ENCODE data around the gene FAM200B.

The FAM200B gene

GRCh38 chr4:15668566-15669435 is 12.8 kb upstream of the FAM200B start:
- DNase-seq = no peak

DNA sequence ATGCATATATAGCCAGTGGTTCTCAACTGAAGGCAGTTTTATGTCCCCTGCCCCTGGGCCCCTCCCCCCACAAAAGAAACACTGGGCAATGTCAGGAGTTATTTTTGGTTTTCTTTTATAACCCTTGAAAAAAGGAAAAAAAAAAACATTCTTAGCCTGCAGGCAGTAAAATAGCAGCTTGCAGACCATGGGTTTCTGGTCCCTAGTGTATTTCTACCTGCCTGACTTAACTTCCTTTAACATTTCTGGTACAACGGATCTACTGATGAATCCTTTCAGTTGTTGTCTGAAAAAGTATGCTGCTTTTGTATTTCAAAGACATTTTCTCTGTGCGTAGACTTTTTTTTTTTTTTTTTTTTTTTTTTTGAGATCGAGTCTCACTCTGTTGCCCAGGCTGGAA is 11.1 kb upstream of the FAM200B start:
- DNase-seq = no peak

- DNase-seq = no peak
Observed at GRCh38 chr4:15672101-15672500, 9.5 kb upstream of the FAM200B start.

GRCh38 chr4:15673337-15673736 is 8.3 kb upstream of the FAM200B start:
- DNase-seq = no peak

DNA sequence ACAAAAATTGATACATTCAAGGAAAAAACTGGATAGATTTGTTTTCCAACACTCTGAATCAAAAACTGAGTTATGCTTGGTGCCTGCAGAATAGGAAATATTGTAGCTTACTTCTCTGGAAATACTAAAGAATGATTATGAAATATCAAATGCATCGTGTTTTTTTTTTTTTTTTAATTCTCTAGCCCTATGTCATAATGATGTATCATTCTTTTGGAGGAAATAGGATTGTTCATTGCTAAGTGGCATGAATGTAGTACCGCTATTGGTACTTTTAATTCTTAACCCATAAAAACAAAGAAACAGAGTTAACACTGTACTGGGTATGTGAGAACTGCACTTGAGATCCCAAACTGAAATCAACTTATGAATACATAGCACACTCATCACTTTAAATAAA is 7.6 kb upstream of the FAM200B start:
- DNase-seq = no peak

GRCh38 chr4:15674926-15675325 is 6.7 kb upstream of the FAM200B start:
- no peak for DNase-seq

DNA sequence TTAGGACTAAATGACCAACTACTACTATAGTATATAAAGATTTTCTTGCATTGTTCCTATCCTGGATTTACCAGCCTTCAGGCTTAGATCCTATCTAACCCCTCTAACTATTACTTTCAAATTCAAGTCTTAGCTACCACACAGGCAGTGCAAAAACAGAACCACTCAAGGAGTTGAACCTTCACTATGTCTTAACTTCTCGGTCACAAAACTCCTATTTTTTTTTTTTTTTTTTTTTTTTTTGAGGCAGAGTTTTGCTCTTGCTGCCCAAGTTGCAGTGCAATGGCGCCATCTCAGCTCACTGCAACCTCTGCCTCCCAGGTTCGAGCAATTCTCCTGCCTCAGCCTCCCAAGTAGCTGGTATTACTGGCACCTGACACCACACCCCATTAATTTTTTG is 6.3 kb upstream of the FAM200B start:
- DNase-seq = no peak

DNA sequence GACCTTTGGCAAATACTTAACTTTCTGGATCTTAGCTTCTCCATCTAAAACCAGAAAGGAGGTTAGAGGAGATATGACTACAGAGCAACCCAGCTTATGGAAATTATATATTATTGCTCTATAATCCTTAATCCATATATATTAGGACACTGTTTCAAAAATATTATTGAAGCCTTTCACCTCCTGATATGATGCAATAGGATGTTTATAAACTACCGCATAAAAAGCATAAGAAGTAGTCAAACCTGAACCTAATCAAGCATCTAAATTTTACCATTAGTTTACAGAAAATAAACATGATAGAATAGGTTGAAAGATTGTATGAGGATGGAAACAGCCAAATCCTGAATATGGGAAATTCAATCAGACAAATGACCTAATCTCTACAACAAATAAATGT is 5.6 kb upstream of the FAM200B start:
- no peak for DNase-seq

DNA sequence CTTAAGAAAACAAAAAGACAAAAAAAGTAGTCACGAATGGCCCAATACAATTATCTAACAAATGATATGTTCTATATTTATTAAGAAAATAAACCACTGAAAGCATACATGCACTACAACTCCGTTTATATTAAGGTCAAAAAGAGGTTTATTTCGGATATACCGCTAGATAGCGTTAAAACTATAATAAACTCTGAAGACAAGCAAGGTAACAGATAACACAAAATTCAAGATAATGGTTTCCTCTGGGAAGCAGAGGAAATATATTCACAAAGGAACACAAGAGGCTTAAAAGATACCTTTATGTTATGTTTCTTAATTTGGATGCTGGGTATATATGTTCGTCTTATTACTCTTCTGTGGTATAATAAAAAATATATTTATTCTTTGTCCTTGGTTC is 4.7 kb upstream of the FAM200B start:
- no peak for DNase-seq

DNA sequence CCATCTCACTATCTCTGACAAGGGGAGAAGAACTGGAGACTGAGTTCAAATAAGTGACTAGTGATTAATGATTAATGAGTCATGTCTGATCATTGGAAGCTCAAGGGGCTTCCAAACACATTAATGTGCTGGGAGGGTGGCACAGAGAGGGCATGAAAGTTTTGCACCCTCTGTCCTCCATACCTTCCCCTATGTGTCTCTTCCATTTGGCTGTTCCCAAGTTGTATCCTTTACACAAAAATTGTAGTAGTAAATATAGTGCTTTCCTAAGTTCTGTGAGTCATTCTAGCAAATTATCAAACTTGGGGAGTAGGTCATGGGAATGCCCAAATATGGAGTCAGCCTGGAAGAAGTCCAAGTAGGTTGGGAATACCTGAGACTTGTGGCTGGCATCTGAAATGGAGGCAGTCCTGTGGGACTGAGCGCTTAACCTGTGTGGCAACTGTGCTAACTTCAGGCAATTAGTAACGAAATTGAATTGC is 4.1 kb upstream of the FAM200B start:
- DNase-seq = no peak

DNA sequence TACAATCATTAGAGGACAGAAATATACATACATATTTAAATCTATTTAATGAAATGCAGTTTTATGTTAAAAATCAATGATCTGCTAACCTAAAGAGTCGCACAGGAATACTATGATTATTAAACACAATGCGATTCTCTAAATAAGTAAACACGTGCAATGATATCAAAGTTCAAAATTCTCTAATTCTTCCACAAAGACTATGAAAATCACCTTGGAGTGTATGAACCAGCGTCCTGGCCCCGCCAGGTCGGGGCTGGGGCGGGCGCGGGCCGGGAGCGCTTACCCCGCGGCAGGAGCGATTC is 608 bp upstream of the FAM200B start:
- DNase-seq = no peak

GRCh38 chr4:15682242-15683142 is 865 bp downstream of the FAM200B start:
- DNase-seq = no peak

DNA sequence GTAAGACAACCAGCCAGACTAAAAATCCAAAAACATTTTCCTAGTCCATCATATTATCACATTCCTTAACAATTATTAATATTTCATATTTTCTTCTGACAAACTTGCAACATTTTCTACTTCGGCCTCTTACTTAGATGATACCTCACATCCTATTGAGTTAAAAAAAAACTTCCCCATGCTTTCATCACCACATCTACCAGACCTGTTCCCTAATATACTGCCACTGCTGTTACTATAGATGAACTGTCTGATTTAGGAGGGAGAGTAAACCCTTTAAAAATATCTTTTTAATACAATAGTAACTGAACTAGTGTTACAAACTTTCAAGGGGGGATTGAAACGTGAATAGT is 1.5 kb downstream of the FAM200B start:
- no peak for DNase-seq

DNA sequence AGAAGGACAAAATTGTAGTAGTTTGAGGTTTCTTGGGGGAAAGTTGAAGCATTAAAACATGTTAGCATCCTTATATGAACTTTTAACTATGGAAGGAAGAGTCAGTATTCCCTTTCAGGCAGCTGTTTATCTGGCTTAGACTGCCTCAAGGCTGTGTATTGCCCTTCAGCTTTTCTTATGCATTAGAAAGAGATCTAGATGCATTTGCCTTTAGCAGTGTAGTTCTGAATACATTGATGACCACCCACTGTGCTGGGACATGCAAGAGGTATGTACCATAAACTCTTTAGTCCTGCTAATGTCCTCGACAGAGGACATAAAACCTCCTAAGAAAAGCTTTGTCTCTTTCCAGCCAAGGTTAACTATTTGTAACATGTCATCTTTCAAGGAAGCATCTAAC is 2.9 kb downstream of the FAM200B start:
- no peak for DNase-seq

GRCh38 chr4:15688051-15688450 is 6.4 kb downstream of the FAM200B start:
- DNase-seq = no peak

- DNase-seq = no peak
Observed at GRCh38 chr4:15689540-15689939, 7.9 kb downstream of the FAM200B start.

DNA sequence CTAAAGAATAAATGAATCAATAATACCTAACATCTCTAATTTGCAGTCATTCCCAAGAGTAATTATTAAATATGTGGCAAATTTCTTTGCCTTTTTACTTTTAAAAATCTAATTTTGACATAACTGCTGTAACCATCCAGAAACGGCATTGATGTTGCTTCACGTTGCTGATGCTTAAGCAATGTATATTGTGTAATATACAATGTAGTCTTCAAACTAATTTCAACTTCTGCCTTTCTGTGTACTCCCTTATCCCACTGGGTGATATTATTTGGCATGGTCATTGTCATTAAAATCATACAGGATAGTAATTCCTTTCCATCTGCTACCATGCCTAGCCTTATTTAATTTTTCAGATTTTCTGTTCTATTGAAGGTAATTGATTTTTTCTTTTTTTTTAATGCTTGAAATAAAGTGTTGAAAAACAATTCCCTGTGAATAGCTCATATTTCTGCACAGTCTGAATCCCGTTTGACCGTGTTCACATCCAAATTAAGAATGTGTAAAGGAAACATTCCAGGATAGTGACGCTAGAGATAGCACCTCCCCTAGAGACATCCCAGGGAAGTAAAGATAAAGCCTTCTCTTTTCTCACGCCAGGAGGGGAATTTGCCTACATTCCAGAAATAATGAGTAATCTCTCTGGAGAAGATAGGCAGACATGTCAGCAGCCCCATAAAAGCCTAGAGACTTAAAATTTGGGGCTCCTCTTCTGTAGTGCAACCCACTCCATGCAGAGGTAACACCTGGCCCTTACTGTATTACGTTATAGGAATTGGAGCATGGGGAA is 8.6 kb downstream of the FAM200B start:
- peak; percentile 76 for DNase-seq

- DNase-seq = no peak
Observed at GRCh38 chr4:15691346-15692135, 9.9 kb downstream of the FAM200B start.

DNA sequence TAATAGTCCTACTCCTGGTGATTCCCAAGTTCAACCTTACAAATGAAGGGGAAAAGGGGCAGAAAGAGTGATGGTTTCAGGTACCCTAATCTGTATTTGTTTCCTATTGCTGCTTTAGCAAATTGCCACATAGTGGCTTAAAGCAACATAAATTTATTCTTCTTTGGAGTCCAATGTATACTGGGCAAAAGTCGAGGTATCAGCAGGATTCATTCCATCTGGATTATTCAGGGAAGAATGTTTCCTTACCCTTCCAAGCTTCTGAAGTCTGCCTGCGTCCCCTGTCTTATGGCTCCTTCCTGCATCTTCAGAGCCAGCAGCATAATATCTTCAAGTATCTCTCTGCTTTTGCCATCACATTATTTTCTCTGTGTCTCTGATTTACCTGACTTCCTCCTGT is 11.0 kb downstream of the FAM200B start:
- DNase-seq = no peak

DNA sequence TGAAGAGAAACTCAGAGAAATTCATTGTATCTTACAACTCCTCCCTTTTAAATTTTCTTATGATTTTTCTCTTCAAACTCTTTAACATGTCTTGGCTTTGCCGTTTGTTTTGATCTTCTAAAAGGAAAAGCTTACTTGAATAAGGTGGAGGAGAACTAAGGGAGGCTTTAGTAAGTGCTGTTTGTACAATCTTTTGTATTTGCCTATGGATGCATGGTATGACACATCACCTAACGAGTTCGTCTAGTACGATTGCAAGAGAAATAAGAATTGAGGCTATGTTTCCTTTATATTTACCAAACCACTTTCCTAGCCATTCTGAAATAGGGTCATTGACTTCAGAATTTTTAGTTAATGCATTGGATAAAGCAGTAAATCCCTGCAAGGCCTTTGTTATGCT is 12.8 kb downstream of the FAM200B start:
- DNase-seq = no peak

GRCh38 chr4:15695240-15695699 is 13.6 kb downstream of the FAM200B start:
- DNase-seq = peak; percentile 37

DNA sequence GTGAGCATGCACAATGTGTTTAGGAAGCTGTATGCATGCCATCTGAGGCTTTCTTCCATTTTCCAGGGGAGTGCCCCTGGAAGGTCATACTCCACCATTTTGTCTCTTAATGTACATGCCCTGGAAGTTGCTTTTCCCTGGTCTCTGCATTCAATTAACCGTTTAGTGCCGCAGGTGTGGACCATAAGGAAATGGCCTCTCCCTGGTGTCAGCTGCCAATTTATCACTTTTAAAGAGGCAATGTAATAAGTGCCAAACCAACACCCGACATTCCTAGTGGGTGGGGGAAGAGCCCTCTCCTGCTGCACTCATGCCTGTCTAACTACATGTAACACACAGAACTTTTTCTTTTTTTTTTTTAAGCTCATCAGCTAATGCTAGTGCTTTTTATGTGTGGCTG is 14.1 kb downstream of the FAM200B start:
- no peak for DNase-seq
